GF-D8 (cell line): ENCODE results near the gene SPATS2.
A peak's percentile ranks its signal among the peaks of the same experiment; 100 is the strongest.
"Not testable (repeated sequence)": the region's sequence is repeated elsewhere in the genome, so short reads cannot be mapped to it uniquely, and the experiment has no call there.

ENCODE experiments used
- DNase-seq: peaks from one replicate; lab custom pipeline; 2025; lab: John Stamatoyannopoulos, UW

SPATS2 gene

GRCh38 chr12:49410818-49411217, 43.6 kb downstream of the SPATS2 start:
- no peak for DNase-seq

- no peak for DNase-seq
Observed at GRCh38 chr12:49413010-49413409, 45.7 kb downstream of the SPATS2 start.

GRCh38 chr12:49413796-49414195, 46.5 kb downstream of the SPATS2 start:
- DNase-seq = no peak

DNA sequence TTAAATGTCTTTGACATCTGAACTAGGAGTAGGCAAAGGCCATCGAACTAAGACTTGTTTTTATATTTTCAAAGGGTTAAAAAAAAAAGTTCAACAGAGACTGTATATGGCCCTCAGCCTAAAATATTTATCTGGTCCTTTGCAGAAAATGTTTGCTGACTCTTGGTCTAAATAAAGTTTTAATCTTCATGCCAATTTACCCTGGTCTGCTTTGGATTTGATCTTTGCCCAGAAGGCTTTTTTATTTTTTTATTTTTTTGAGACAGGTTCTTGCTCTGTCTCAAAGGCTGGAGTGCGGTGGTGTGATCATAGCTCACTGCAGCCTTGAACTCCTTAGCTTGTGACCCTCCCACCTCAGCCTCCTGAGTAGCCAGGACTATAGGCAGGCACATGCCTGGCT, 47.1 kb downstream of the SPATS2 start:
- DNase-seq = no peak

GRCh38 chr12:49415521-49415970, 48.3 kb downstream of the SPATS2 start:
- peak; percentile 60 for DNase-seq

- no peak for DNase-seq
Observed at GRCh38 chr12:49416892-49417291, 49.6 kb downstream of the SPATS2 start.

DNA sequence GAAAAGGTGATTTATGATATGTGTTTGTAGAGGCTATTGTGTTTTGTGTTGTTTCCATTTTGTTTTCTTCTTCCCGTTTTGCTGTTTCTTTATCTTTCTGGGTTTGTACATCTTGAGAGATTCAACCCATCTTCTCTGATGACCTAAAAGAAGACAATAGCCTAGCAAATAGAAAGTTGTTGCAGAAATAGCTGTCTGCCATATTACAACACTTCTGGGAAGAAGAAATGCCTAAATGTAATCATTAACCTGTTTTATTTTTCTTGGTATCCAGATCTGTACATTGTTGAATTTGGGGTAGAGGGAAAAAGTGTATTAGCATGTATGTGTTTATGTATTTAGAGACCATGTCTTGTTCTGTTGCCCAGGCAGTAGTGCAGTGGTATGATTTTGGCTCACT, 50.3 kb downstream of the SPATS2 start:
- DNase-seq = no peak

GRCh38 chr12:49420556-49420955, 53.3 kb downstream of the SPATS2 start:
- DNase-seq = no peak

DNA sequence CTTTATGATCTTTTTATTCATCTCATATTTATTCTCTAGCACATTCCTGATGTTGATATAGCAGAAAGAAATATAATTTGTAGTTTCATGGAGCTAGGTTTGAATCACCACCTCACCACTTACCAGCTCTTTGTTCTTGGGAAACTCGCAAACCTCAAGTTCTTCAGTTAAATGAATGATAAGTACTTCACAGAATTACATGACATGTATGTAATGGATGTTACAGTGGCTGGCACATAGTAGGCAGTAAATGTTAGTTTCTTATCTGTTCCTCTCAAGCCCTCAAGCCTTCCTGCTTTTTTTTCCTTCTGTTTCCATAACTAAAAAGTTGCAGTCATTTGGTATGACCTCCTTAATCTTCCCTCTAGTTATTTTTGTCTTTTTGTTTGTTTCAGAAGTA, 54.9 kb downstream of the SPATS2 start:
- peak; percentile 44 for DNase-seq

GRCh38 chr12:49428793-49429192, 61.5 kb downstream of the SPATS2 start:
- DNase-seq = no peak

DNA sequence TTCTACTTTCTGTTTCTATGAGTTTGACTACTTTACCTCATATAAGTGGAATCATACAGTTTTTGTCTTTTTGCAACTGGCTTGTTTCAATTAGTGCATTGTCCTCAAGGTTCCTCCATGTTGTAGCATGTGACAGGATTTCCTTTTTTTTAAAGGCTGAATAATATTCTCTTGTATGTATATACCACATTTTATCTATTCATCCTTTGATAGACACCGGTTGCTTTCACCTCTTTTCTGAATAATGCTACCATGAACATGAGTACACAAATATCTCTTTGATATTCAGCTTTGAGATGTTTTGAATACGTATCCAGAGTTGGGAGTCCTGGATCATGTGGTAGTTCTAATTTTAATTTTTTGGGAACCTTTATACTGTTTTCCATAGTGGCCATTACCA, 65.4 kb downstream of the SPATS2 start:
- DNase-seq = no peak

DNA sequence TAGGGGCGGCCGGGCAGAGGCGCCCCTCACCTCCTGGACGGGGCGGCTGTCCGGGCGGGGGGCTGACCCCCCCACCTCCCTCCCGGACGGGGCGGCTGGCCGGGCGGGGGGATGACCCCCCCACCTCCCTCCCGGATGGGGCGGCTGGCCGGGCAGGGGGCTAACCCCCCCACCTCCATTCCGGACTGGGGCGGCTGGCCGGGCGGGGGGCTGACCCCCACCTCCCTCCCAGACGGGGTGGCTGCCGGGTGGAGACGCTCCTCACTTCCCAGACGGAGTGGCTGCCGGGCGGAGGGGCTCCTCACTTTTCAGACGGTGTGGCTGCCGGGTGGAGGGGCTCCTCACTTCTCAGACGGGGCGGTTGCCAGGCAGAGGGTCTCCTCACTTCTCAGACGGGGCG, 69.5 kb downstream of the SPATS2 start:
- not testable (repeated sequence) for DNase-seq

DNA sequence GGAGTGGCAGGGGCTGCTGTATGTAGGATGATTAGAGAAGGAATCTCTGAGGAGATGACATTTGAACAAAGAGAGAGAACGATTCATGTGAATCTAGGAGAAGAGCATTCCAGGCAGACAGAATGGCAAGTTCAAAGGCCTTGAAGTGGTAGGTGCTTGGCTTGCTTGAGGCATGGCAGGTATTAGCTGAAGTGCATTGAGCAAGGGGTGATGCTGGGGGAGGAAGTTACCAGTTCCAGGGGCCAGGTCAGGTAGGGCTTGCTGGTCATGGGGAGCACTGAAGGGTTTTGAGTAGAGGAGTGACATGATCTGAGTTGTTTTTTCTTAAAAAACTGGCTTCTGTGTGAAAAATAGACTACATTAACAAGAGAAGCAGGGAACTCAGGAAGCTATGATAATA, 71.8 kb downstream of the SPATS2 start:
- DNase-seq = no peak

DNA sequence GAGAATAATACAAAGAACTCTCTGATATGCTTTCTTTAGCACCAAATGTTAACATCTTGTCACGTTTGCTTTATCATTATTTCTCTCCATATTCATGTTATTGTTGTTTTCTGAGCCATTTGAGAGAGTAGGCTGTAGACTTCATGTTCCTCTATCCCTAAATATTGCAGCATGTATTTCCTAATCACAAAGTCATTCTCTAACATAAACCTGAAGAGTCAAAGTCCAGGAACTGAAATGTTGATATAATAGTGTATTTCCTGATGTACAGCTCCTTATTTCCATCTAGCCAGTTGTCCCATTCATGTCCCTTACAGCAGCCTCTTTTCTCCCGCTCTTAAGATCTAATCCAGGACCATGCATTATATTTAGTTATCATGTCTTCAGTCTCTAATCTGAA, 72.8 kb downstream of the SPATS2 start:
- DNase-seq = no peak

DNA sequence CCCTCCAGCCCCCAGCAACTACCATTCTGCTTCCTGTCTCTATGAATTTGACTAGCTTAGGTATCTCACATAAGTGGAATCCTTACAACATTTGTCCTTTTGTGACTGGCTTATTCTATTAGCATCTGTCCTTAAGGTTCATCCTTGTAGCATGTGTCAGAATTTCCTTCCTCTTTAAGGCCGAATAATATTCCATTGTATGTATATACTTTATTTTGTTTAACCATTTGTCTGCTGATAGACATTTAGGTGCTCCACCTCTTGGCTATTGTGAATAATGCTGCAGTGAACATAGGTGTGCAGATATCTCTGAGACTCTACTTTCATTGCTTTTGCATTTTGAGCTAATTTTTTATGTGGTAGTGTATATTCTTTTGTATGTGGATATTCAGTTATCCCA, 75.7 kb downstream of the SPATS2 start:
- DNase-seq = no peak

DNA sequence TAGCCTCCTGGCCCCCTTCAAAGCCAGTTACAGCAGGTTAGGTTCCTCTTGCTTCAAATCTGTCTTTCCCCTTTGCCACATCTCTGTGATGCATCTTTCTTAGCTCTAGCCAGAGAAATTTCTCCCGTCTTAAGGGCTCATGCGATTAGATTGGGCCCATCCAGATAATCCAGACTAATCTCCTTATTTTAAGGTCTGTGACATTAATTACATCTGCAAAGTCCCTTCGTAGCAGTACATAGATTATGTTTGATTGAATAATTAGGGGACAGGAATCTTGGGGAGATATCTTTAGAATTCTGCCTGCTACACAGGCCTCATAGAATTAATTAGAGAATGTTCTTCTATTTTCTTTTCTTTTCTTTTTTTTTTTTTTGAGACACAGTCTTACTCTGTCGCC, 79.3 kb downstream of the SPATS2 start:
- no peak for DNase-seq

- no peak for DNase-seq
Observed at GRCh38 chr12:49448858-49449257, 81.6 kb downstream of the SPATS2 start.

GRCh38 chr12:49451468-49452259, 84.4 kb downstream of the SPATS2 start:
- DNase-seq = no peak

GRCh38 chr12:49455501-49455900, 88.2 kb downstream of the SPATS2 start:
- no peak for DNase-seq

GRCh38 chr12:49456131-49456679, 88.9 kb downstream of the SPATS2 start:
- no peak for DNase-seq

DNA sequence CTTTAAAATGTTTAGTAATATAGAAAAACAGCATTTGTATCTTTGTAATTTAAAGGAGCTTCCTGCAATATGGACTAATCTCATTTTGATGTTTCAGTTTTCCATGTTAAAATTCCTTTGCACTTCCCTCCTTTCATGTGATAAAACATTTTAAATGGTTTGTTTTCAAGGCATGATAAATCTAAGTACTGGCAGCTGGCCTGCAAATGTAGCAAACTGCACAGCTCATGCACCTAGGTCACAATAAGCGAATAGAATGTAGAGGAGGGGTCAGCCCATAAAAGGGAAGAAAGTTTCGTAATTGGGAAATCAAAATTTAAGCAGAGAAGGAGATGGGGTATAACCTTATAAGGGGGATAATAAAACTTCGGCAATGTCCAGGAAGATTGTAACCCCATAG, 91.6 kb downstream of the SPATS2 start:
- no peak for DNase-seq

- DNase-seq = no peak
Observed at GRCh38 chr12:49461221-49461620, 94.0 kb downstream of the SPATS2 start.

GRCh38 chr12:49462083-49462744, 95.0 kb downstream of the SPATS2 start:
- no peak for DNase-seq
